GM23338 (cell line): ENCODE results near the gene DUSP18. TPM values are rescaled to one million over a fixed set of nuclear protein-coding genes. Genes with fewer than 3 reads are reported as not detected.

Experiments used
- EZH2 ChIP-seq: fragments of 200-600 bp; sonication (generic); IDR thresholded peaks from one replicate; pipeline ENCODE4 v1.8.0; 2017; ENCODE audit warnings: antibody characterized with exemption, mild to moderate bottlenecking, low read depth; ENCODE audit not compliant: unreplicated experiment
- EZH2phosphoT487 ChIP-seq: fragments of 200-600 bp; sonication (generic); IDR thresholded peaks from one replicate; pipeline ENCODE4 v1.8.1; 2018; ENCODE audit warnings: antibody characterized with exemption; ENCODE audit not compliant: unreplicated experiment
- JUNB ChIP-seq: IDR thresholded peaks from one replicate; pipeline ENCODE4 v1.6.1; 2016; ENCODE audit warnings: antibody characterized with exemption; ENCODE audit not compliant: unreplicated experiment
- NANOG ChIP-seq: IDR thresholded peaks from 2 replicates; pipeline ENCODE4 v1.6.1; 2016; ENCODE audit warnings: antibody characterized with exemption, borderline replicate concordance
- POLR2AphosphoS5 ChIP-seq: IDR thresholded peaks from 2 replicates; pipeline ENCODE4 v1.6.1; 2016; ENCODE audit warnings: antibody characterized with exemption, low read depth
- ZNF114 ChIP-seq: fragments of 250-450 bp; sonication (Bioruptor Pico); IDR thresholded peaks from 2 replicates; pipeline ENCODE4 v1.5.0; 2020; ENCODE audit warnings: mild to moderate bottlenecking, moderate library complexity
- ZNF331 ChIP-seq: fragments of 250-450 bp; sonication (Bioruptor Pico); IDR thresholded peaks from 2 replicates; pipeline ENCODE4 v1.5.0; 2020; ENCODE audit warnings: low read depth, mild to moderate bottlenecking, moderate library complexity
- ZNF462 ChIP-seq: fragments of 250-450 bp; sonication (Bioruptor Pico); IDR thresholded peaks from 2 replicates; pipeline ENCODE4 v1.5.0; 2020; ENCODE audit warnings: mild to moderate bottlenecking, moderate library complexity
- polyA plus RNA-seq: library from polyadenylated mRNA; unstranded; fragments of >200 nt; fragmentation: Nextera tagmentation; extraction: Ambion mirVana; gene quantifications from 2 replicates; pipeline ENCODE4 v1.2.1, GENCODE V29; 2016
- total RNA-seq: library from RNA; depleted of rRNA; stranded (reverse); fragments of >200 nt; shearing (Covaris generic); gene quantifications from 2 replicates; pipeline ENCODE4 v1.2.3, GENCODE V29; 2014
- TF ChIP-seq, protein P1 (sequence below): IDR thresholded peaks from one replicate; pipeline ENCODE4 v1.6.1; 2018; ENCODE audit warnings: antibody characterized with exemption; ENCODE audit not compliant: unreplicated experiment
- TF ChIP-seq, protein P2 (sequence below): IDR thresholded peaks from 2 replicates; pipeline ENCODE4 v1.6.1; 2016; ENCODE audit warnings: antibody characterized with exemption

The DUSP18 gene
- total and polyA plus RNA-seq, 2 experiments from 2014 or later, result 2.2 to 2.7 TPM

GRCh38 chr22:30640839-30641430 lies 26.7 kb downstream of the DUSP18 start (continued):
- TF ChIP-seq ZNF462 (CRISPR knock-in tag) (no peak), POLR2AphosphoS5 (no peak), JUNB (no peak), EZH2 (no peak), ZNF331 (CRISPR knock-in tag) (no peak), ZNF114 (CRISPR knock-in tag) (no peak), EZH2phosphoT487 (no peak), NANOG (no peak)
- TF ChIP-seq, protein P1, sequence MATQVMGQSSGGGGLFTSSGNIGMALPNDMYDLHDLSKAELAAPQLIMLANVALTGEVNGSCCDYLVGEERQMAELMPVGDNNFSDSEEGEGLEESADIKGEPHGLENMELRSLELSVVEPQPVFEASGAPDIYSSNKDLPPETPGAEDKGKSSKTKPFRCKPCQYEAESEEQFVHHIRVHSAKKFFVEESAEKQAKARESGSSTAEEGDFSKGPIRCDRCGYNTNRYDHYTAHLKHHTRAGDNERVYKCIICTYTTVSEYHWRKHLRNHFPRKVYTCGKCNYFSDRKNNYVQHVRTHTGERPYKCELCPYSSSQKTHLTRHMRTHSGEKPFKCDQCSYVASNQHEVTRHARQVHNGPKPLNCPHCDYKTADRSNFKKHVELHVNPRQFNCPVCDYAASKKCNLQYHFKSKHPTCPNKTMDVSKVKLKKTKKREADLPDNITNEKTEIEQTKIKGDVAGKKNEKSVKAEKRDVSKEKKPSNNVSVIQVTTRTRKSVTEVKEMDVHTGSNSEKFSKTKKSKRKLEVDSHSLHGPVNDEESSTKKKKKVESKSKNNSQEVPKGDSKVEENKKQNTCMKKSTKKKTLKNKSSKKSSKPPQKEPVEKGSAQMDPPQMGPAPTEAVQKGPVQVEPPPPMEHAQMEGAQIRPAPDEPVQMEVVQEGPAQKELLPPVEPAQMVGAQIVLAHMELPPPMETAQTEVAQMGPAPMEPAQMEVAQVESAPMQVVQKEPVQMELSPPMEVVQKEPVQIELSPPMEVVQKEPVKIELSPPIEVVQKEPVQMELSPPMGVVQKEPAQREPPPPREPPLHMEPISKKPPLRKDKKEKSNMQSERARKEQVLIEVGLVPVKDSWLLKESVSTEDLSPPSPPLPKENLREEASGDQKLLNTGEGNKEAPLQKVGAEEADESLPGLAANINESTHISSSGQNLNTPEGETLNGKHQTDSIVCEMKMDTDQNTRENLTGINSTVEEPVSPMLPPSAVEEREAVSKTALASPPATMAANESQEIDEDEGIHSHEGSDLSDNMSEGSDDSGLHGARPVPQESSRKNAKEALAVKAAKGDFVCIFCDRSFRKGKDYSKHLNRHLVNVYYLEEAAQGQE, result no peak
- TF ChIP-seq, protein P2, sequence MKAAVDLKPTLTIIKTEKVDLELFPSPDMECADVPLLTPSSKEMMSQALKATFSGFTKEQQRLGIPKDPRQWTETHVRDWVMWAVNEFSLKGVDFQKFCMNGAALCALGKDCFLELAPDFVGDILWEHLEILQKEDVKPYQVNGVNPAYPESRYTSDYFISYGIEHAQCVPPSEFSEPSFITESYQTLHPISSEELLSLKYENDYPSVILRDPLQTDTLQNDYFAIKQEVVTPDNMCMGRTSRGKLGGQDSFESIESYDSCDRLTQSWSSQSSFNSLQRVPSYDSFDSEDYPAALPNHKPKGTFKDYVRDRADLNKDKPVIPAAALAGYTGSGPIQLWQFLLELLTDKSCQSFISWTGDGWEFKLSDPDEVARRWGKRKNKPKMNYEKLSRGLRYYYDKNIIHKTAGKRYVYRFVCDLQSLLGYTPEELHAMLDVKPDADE, result no peak
